Activated T-helper 1 cell treated with Interleukin-2 at 50 U/mL for 16 hours (primary cell): ENCODE results near the gene ZFHX3.

Source experiments
- DNase-seq: peaks from one replicate; pipeline ENCODE4 v3.0.0-alpha.2; 2020; ENCODE audit warnings: low read depth

Gene ZFHX3

GRCh38 chr16:72846594-72846993, 201.3 kb downstream of the ZFHX3 start:
- no peak for DNase-seq

GRCh38 chr16:72845322-72846020, 202.5 kb downstream of the ZFHX3 start:
- DNase-seq: no peak

- no peak for DNase-seq
These were observed 203.6 kb downstream of the ZFHX3 start for GRCh38 chr16:72844225-72844920.

- no peak for DNase-seq
These were observed 206.4 kb downstream of the ZFHX3 start for GRCh38 chr16:72841506-72841905.

- DNase-seq: no peak
These were observed 207.1 kb downstream of the ZFHX3 start for GRCh38 chr16:72840631-72841381.

GRCh38 chr16:72838951-72839350, 209.0 kb downstream of the ZFHX3 start:
- DNase-seq: no peak

- no peak for DNase-seq
These were observed 209.4 kb downstream of the ZFHX3 start for GRCh38 chr16:72838586-72838910.

- no peak for DNase-seq
These were observed 209.9 kb downstream of the ZFHX3 start for GRCh38 chr16:72837846-72838585.

- DNase-seq: no peak
These were observed 210.9 kb downstream of the ZFHX3 start for GRCh38 chr16:72836985-72837384.

- DNase-seq: no peak
These were observed 211.7 kb downstream of the ZFHX3 start for GRCh38 chr16:72836181-72836580.

GRCh38 chr16:72835086-72835485, 212.8 kb downstream of the ZFHX3 start:
- no peak for DNase-seq

- DNase-seq: no peak
These were observed 213.4 kb downstream of the ZFHX3 start for GRCh38 chr16:72834499-72834898.

GRCh38 chr16:72833969-72834368, 214.0 kb downstream of the ZFHX3 start:
- DNase-seq: no peak

- DNase-seq: no peak
These were observed 214.4 kb downstream of the ZFHX3 start for GRCh38 chr16:72833482-72833881.

GRCh38 chr16:72832621-72833248, 215.2 kb downstream of the ZFHX3 start:
- peak; percentile 24 for DNase-seq

GRCh38 chr16:72829846-72830775, 217.8 kb downstream of the ZFHX3 start:
- DNase-seq: no peak

- DNase-seq: no peak
These were observed 220.1 kb downstream of the ZFHX3 start for GRCh38 chr16:72827866-72828265.

GRCh38 chr16:72825912-72826621, 221.9 kb downstream of the ZFHX3 start:
- no peak for DNase-seq

- DNase-seq: no peak
These were observed 223.2 kb downstream of the ZFHX3 start for GRCh38 chr16:72824761-72825160.

- no peak for DNase-seq
These were observed 223.9 kb downstream of the ZFHX3 start for GRCh38 chr16:72824027-72824426.
